Fibroblast of the aortic adventitia (primary cell): ENCODE data around the gene PPIC. TPM values are rescaled to one million over a fixed set of nuclear protein-coding genes. Genes with fewer than 3 reads are reported as not detected.

Source experiments
- DNase-seq: peaks from one replicate; pipeline ENCODE4 v3.0.0-alpha.2; 2010; ENCODE audit warnings: low read depth
- H3K4me3 ChIP-seq: 2 replicates; pipeline ENCODE4 v1.5.1; 2011; ENCODE audit warnings: low read depth, mild to moderate bottlenecking, control low read depth, low read length, moderate library complexity
- total RNA-seq: library from RNA; depleted of rRNA; stranded (reverse); fragments of >200 nt; gene quantifications from 2 replicates; pipeline ENCODE4 v1.2.3, GENCODE V29; 2012; ENCODE audit warnings: low replicate concordance
- TF ChIP-seq, protein P1 (sequence below): IDR thresholded peaks from 2 replicates; pipeline ENCODE4 v1.5.1; 2011; ENCODE audit warnings: mild to moderate bottlenecking, low read length, control low read depth, inconsistent platforms; ENCODE audit not compliant: insufficient read depth

Gene PPIC
- total RNA-seq, 1 donor, result 53.5 TPM

- no peak for DNase-seq
- no peak overlapping the region for H3K4me3 ChIP-seq
- TF ChIP-seq, protein P1, sequence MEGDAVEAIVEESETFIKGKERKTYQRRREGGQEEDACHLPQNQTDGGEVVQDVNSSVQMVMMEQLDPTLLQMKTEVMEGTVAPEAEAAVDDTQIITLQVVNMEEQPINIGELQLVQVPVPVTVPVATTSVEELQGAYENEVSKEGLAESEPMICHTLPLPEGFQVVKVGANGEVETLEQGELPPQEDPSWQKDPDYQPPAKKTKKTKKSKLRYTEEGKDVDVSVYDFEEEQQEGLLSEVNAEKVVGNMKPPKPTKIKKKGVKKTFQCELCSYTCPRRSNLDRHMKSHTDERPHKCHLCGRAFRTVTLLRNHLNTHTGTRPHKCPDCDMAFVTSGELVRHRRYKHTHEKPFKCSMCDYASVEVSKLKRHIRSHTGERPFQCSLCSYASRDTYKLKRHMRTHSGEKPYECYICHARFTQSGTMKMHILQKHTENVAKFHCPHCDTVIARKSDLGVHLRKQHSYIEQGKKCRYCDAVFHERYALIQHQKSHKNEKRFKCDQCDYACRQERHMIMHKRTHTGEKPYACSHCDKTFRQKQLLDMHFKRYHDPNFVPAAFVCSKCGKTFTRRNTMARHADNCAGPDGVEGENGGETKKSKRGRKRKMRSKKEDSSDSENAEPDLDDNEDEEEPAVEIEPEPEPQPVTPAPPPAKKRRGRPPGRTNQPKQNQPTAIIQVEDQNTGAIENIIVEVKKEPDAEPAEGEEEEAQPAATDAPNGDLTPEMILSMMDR, result no peak
These were observed 39.2 kb downstream of the PPIC start for GRCh38 chr5:122997294-122997693.

- no peak for DNase-seq
- TF ChIP-seq, protein P1, result no peak
- H3K4me3 ChIP-seq, result no peak overlapping the region
These were observed 40.4 kb downstream of the PPIC start for GRCh38 chr5:122996091-122996490.

DNA sequence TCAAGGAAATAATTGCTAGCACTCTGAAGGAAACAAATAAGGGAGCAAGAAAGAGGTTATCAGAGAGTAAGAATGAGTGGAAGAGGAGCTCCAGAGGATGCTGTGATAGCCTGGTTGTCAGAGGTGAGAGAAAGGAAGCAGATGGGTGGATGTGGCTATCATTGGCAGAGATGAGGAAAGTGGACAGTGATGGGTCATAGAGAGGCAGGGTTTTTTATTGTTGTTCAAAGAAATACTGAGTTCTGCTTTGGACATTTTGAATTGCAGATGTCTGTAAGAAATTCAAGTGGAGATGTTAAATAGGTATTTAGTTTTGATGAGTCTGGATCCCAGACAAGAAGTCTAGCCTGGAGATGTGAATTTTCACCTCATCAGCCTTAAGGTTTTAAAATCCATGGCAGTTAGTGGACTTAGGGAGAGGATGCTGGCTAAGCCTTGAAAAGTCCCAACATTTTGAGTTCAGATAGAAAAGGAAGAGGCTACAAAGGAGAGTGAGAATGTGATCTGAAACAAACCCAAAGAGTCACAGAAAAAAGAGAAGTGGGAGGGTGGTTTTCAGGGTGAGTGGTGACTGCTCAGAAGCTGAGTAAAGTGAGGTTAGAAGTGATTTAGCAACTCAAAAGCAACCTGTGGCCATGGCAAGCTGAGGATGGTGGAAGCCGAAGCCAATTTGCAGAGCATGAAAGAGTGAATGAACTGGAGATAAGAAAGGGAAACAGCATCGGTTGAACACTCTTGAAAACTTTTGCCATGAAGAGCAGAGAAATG, 50.4 kb downstream of the PPIC start:
- TF ChIP-seq, protein P1, result no peak
- DNase-seq, result no peak
- no peak overlapping the region for H3K4me3 ChIP-seq

DNA sequence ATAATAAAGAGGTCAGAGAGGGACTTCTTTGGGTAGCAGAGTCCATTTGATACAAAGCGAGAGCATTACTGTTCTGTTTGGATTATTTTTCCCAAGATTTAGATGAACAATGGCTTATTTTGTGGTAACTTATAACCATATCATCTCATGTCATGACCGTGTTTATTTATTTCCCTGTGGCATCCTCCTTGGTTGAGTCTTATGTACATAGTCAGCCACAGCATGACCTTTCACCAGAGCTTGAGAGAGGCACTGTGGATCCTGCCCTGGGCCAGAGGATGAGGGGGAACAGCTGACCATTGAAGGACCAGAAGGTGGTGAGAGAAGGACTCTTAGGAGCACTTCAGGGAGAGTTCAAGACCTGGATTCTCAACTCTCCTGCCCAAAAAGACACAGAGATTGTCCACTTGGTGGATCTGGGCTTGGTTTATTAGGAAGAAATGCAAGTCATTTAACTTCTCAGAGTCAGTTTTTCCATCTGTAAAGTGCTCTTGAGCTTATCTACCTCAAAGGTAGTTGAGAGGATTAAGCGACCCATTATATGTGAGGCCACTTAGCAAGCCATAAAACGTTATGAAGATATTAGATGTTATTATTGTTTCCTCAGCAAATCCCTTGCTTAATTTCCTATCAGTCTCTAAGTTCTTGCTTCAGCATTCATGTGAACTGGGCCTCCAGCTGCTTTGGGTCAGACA, 51.4 kb downstream of the PPIC start:
- TF ChIP-seq, protein P1, result no peak
- no peak overlapping the region for H3K4me3 ChIP-seq
- DNase-seq, result no peak

DNA sequence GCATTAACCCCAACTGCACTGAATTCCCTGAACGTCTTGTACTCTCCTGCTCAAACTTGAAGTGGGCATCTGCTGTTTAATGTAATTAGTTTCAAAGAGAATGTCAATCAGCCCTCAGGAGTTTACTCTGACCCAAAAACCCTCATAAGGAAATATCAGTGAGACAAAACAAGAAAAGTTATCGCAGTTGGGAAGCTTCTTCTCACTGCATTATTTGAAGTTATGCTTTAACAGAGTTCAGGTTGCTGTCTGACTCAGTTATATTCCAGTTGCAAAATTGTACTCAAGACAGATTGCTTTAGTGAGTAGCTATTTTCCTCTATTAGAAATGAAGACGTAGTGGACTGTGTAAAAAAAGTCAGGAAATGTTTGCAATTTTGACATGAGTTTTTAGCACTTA, 52.1 kb downstream of the PPIC start:
- DNase-seq, result no peak
- TF ChIP-seq, protein P1, result no peak
- no peak overlapping the region for H3K4me3 ChIP-seq

- H3K4me3 ChIP-seq, result no peak overlapping the region
- TF ChIP-seq, protein P1, result no peak
- no peak for DNase-seq
These were observed 54.1 kb downstream of the PPIC start for GRCh38 chr5:122982376-122982775.
